GM19043 (cell line): Measurements from ENCODE around the gene KIR3DL1.
"Not testable (repeated sequence)": the region's sequence is repeated elsewhere in the genome, so short reads cannot be mapped to it uniquely, and the experiment has no call there.

Experiments used
- ATAC-seq: cut with Tn5 transposase; IDR thresholded peaks from one replicate; pipeline ENCODE4 v1.9.1; 2021; ENCODE audit warnings: low read depth; ENCODE audit not compliant: unreplicated experiment

Gene KIR3DL1

DNA sequence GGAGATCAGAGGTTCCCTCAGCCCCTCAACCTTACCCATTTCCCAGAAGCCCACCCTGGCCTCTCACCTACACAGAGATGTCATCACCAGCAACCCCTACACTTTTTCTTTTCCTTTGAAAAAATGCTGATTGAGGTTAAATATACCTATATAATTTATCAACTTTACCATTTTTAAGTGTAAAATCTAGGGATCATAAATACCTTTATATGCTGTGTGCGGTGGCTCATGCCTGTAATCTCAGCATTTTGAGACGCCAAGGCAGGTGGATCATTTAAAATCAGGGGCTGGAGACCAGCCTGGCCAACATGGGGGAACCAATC lies 9.8 kb upstream of the KIR3DL1 start:
- ATAC-seq = no peak

DNA sequence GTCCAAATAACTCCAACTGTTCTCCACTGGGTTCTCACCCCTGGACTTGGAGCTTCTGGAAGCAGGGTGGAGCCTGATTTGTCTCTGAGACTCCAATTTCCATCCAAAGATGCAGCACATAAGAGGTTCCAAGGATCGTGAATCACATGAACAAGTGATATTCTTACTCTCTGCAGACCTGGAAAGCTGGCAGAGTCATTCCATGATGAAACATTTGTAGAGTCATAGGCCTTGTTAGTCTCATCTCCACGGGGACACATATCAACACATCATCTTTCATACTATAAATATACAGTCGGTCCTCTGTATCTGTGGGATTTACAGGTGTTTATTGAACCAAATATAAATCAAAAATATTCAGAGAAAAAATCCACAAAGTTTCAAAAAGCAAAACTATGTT lies 1.7 kb upstream of the KIR3DL1 start:
- ATAC-seq = not testable (repeated sequence)

DNA sequence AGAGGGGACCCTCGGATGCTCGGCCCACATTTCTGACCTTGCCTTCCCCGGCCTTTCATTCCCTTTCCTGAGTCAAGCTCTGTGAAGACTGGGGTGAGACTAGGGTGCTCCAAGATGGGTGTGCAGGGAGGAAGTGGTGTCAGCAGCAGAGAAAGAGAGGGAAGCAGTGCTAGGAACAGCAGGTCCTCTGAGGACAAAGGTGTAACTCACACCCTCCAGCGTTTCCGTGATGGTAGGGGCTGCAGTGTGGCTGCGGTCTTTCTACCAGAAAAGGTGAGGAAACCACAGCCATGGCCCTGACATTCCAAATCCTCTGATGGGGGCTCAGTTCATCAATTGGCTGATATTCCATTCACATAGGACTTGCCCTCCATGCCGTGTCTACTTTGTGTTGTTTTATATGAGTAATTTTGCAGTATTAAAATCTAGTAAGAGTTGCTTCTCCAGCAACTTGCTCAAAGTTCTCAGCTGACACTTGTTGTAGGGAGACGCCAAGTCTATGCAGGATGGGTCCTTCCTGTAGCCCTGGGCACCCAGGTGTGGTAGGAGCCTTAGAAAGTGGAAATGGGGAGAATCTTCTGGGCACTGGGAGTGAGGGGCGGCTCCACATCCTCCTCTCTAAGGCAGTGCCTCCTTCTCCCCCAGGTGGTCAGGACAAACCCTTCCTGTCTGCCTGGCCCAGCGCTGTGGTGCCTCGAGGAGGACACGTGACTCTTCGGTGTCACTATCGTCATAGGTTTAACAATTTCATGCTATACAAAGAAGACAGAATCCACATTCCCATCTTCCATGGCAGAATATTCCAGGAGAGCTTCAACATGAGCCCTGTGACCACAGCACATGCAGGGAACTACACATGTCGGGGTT lies 1.6 kb downstream of the KIR3DL1 start:
- ATAC-seq = no peak

DNA sequence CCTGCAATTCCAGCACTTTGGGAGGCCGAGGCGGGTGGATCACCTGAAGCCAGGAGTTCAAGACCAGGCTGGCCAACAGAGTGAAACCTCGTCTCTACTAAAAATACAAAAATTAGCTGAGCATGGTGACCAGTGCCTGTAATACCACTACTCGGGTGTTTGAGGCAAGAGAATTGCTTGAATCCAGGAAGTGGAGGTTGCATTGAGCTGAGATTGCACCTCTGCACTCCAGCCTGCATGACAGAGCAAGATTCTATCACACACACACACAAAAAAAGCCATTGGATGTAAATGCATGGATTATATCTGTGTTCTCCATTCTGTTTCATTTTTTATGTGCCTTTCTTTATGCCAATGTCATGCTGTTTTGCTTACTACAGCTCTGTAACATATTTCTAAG lies 8.1 kb downstream of the KIR3DL1 start:
- not testable (repeated sequence) for ATAC-seq

DNA sequence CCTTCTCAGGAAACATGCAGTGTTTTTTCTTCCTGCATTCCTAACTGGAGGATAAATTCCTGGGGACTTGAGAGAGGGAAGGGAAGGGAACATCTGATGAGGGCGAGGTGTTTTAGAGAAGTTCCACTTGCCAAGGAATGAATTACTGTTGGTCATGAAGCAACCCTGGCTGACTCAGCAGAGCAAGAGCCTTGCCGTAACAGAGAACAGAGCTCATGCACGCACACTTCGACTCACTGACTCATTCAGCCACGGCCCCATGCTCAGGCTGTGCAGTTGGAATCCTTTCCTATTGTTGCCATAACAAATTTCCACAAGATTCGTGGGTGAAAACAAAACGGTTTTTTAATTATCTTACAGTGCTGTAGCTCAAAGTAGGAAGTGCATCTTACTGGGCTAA lies 9.1 kb downstream of the KIR3DL1 start:
- ATAC-seq = not testable (repeated sequence)

DNA sequence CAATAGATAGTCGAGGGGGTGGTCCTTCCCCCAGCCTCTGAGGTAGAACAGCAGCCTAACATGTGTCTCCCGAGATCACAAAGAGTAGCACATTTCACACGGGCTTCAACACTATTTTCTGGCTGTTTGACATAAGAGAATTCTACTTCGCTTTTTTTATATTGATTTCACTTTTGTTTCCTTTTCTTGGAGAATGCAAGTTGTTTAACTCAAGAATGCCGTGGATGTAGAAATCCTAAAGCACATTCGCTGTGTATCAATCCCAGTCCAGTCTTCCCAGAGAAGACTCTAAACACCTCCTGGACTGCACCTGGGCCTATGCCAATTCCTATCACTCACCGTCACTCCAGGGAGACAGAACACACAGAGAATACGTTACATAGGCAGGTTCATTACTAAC lies 11.8 kb downstream of the KIR3DL1 start:
- not testable (repeated sequence) for ATAC-seq

DNA sequence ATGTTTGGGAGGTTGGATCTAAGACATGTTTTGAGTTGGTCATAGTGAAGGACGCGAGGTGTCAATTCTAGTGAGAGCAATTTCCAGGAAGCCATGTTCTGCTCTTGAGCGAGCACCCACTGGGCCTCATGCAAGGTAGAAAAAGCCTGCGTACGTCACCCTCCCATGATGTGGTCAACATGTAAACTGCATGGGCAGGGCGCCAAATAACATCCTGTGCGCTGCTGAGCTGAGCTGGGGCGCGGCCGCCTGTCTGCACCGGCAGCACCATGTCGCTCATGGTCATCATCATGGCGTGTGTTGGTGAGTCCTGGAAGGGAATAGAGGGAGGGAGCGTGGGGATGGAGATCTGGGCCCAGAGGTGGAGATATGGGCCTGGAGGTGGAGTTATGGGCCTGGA lies 16.2 kb downstream of the KIR3DL1 start, which contains the start of gene KIR2DS4:
TSS of gene KIR2DS4 (plus strand) at position 181 of the 400 bp plus-strand sequence.
- not testable (repeated sequence) for ATAC-seq

DNA sequence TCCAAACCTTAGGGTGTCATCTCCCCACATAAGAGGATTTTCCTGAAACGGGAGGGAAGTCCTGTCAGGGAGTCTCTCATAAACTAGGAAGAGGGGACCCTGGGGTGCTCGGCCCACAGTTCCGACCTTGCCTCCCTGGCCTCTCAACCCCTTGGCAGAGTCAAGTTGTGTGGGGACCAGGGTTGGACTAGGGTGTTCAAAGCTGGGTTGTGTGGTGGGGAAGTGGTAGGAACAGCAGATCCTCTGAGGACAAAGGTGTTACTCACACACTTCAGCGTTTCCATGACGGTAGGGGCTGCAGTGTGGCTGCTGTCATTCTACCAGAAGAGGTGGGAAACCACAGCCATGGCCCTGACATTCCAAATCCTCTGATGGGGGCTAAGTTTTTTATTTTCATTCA lies 18.9 kb downstream of the KIR3DL1 start:
- ATAC-seq = not testable (repeated sequence)

DNA sequence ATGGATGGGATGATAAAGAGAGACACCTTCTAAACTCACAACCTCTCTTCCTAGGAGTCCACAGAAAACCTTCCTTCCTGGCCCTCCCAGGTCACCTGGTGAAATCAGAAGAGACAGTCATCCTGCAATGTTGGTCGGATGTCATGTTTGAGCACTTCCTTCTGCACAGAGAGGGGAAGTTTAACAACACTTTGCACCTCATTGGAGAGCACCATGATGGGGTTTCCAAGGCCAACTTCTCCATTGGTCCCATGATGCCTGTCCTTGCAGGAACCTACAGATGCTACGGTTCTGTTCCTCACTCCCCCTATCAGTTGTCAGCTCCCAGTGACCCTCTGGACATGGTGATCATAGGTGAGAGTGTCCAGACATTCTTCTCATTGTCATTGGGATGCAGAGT lies 21.3 kb downstream of the KIR3DL1 start:
- ATAC-seq = not testable (repeated sequence)

DNA sequence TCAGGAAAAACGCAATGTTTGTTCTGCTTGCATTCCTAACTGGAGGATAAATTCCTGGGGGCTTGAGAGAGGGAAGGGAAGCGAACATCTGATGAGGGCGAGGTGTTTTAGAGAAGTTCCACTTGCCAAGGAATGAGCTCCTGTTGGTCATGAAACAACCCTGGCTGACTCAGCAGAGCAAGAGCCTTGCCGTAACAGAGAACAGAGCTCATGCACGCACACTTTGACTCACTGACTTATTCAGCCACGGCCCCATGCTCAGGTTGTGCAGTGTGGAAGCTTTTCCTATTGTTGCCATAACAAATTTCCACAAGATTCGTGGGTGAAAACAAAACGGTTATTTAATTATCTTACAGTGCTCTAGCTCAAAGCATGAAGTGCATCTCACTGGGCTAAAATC lies 26.9 kb downstream of the KIR3DL1 start:
- ATAC-seq = not testable (repeated sequence)

DNA sequence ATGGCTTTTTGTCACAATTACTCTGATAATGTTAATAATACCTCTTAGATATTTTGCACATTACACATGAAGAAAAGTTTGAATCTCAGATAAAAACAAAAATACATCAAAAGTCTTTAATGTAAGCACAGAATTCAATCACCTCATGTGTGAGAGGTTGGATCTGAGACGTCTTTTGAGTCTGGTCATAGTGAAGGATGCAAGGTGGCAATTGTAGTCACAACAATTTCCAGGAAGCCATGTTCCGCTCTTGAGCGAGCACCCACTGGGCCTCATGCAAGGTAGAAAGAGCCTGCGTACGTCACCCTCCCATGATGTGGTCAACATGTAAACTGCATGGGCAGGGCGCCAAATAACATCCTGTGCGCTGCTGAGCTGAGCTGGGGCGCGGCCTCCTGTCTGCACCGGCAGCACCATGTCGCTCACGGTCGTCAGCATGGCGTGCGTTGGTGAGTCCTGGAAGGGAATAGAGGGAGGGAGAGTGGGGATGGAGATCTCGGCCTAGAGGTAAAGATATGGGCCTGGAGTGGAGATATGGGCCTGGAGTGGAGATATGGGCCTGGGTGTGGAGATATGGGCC lies 33.9 kb downstream of the KIR3DL1 start, which contains the start of gene KIR3DL2:
TSS of gene KIR3DL2 (plus strand) at position 383 of the 580 bp plus-strand sequence. CDS start at position 416, 33 bp downstream.
- not testable (repeated sequence) for ATAC-seq

DNA sequence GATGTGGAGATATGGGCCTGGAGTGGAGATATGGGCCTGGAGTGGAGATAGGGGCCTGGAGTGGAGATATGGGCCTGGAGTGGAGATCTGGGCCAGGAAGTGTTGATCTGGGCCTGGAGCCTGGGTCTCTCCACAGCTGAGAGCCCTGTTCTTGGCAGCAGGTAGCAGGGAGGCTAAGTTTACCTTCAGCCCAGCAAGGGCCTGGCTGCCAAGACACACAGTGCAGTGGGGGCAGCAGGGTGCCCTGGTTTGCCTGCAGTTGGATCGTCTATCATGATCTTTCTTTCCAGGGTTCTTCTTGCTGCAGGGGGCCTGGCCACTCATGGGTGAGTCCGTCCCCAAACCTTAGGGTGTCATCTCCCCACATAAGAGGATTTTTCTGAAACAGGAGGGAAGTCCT lies 34.7 kb downstream of the KIR3DL1 start:
- no peak for ATAC-seq

DNA sequence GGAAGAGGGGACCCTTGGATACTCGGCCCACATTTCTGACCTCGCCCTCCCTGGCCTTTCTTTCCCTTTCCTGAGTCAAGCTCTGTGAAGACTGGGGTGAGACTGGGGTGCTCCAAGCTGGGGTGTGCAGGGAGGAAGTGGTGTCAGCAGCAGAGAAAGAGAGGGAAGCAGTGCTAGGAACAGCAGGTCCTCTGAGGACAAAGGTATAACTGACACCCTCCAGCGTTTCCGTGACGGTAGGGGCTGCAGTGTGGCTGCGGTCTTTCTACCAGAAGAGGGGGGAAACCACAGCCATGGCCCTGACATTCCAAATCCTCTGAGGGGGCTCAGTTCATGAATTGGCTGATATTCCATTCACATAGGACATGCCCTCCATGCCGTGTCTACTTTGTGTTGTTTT lies 35.1 kb downstream of the KIR3DL1 start:
- ATAC-seq = no peak

DNA sequence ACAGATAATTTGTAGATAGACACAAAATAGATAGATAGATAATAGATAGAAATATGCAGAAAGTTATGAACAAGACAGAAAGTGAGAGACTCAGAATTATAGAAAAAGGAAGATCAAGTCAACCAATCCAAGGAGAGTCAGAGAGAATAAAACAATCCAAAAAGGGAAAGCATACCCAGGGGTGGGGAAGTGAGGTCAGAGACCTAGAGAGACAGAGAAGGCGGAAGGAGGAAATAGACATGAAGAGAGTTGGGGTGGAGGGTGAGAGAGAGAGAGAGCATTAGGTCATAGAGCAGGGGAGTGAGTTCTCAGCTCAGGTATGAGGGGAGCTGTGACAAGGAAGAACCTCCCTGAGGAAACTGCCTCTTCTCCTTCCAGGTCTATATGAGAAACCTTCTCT lies 39.0 kb downstream of the KIR3DL1 start:
- not testable (repeated sequence) for ATAC-seq

DNA sequence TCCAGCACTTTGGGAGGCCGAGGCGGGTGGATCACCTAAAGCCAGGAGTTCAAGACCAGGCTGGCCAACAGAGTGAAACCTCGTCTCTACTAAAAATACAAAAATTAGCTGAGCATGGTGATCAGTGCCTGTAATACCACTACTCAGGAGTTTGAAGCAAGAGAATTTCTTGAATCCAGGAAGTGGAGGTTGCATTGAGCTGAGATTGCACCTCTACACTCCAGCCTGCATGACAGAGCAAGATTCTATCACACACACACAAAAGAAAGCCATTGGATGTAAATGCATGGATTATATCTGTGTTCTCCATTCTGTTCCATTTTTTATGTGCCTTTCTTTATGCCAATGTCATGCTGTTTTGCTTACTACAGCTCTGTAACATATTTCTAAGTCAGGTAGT lies 42.2 kb downstream of the KIR3DL1 start:
- ATAC-seq = not testable (repeated sequence)

DNA sequence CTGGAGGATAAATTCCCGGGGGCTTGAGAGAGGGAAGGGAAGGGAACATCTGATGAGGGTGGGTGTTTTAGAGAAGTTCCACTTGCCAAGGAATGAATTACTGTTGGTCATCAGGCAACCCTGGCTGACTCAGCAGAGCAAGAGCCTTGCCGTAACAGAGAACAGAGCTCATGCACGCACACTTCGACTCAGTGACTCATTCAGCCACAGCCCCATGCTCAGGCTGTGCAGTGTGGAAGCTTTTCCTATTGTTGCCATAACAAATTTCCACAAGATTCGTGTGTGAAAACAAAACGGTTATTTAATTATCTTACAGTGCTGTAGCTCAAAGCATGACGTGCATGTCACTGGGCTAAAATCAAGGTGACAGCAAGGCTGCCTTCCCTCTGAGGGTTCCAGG lies 43.2 kb downstream of the KIR3DL1 start:
- ATAC-seq = not testable (repeated sequence)

DNA sequence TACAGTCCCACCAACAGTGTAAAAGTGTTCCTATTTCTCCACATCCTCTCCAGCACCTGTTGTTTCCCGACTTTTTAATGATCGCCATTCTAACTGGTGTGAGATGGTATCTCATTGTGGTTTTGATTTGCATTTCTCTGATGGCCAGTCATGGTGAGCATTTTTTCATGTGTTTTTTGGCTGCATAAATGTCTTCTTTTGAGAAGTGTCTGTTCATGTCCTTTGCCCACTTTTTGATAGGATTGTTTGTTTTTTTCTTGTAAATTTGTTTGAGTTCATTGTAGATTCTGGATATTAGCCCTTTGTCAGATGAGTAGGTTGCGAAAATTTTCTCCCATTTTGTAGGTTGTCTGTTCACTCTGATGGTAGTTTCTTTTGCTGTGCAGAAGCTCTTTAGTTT lies 47.2 kb downstream of the KIR3DL1 start:
- not testable (repeated sequence) for ATAC-seq

DNA sequence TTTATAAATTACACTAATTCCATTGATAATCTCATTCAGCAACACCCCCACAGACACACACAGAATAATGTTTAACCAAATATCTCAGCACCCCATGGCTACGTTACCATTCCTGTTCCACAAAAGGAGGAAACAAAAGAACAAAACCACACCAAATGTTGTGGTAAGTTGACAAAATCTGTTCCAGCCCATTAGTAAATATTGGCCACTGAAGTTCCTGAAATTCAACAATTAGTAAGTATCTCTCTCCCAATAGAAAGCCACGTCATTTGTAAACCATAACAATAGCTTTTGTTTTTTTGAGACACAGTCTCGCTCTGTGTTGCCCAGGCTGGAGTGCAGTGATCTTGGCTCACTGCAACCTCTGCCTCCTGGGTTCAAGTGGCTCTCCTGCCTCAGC lies 55.4 kb downstream of the KIR3DL1 start:
- no peak for ATAC-seq

DNA sequence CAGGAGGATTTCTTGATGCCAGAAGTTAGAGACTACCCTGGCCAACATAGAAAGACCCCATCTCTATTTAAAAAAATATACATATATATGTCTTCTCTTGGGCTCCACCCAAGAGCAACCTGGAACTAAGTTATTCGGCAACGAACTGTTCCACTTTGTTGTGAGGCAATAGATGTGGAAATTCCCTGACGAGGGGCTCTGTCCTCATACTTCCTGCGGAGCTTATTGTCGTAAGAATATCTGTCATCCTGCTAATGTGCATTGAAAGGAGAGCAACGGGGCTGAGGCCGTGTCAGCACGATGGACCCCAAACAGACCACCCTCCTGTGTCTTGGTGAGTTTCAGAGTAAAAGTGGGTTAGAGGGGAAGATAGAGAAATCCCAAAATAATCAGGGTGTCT lies 57.7 kb downstream of the KIR3DL1 start, which contains the start of gene FCAR:
TSS of gene FCAR (plus strand) at position 246 of the 400 bp plus-strand sequence. CDS start at position 301, 55 bp downstream.
- ATAC-seq = no peak

DNA sequence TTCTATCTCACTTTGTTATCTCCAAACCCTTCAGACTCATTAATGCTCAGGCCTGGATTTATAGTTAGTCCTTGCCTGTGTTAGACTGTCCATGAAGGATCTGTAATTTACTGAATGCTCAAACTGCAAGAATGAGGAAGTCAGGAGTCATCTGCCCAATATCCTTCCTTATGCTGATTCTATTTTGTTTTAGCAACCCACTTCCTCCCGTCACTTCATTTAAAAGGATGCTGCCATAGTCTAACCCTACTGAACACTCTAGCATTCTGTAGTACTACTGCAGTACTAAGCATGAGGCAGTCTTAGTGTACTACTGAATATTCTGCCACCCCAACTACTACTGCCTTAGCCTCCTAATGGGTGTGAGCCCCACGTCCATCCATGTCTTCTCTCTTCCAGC lies 59.2 kb downstream of the KIR3DL1 start:
- ATAC-seq = no peak

DNA sequence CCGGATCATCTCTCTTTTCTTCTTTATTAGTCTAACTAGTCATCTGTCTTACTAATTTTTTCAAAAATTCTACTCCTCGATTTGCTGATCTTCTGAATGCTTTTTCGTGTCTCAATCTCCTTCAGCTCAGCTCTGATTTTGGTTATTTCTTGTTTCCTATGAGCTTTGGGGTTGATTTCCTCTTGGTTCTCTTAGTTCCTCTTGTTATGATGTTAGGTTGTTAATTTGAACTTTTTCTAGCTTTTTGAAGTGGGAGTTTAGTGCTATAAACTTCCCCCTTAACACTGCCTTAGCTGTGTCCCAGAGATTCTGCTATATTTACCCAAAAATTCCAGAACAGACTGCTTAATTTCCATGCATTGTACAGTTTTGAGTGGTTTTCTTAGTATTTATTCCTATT lies 61.2 kb downstream of the KIR3DL1 start:
- ATAC-seq = no peak
